GM20000 (cell line): ENCODE results near the gene EMX1.

Experiments used
- DNase-seq: peaks from one replicate; pipeline ENCODE4 v3.0.0; 2012; ENCODE audit warnings: low spot score
- TF ChIP-seq, protein P1 (sequence below): IDR thresholded peaks from 2 replicates; pipeline ENCODE4 v1.5.1; 2012; ENCODE audit warnings: mild to moderate bottlenecking, control low read depth; ENCODE audit errors: extremely low read depth, missing control alignments

Gene EMX1

DNA sequence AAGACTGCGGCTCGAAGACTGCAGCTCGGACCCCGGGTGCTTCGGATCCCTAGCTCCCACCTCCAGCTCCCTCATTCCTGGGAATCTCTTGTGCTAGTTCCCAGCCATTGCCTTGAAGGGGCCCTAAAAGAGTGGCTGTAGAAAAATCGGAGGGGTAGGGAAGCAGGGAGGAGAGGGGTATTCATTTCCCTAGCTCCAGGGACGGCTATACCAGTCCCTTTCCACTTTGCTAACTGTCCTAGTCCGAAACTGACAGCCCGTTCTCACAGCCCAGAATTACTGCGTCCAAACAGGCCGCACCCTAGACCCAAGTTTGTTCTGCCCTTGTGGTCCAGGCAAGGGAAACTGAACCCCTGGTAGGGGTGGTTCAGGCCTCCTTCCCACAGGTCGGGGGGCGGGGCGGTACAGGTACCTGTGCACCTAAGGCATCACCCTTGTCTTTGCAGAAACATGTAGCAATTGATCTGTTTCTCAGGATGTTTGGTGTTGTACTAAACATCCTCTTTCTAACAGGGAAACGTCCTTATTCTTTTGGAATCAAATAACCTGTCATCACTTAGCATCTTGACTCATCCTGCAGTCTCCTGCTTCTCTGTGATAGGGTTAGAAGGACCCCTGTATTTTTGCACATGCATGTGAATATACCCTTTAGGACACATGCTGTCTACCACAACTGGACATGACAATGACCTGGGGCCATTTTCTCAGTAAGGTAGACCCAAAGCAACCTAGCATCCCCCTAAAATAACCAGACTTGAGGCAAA lies 4.0 kb downstream of the EMX1 start:
- DNase-seq, result no peak
- TF ChIP-seq, protein P1, sequence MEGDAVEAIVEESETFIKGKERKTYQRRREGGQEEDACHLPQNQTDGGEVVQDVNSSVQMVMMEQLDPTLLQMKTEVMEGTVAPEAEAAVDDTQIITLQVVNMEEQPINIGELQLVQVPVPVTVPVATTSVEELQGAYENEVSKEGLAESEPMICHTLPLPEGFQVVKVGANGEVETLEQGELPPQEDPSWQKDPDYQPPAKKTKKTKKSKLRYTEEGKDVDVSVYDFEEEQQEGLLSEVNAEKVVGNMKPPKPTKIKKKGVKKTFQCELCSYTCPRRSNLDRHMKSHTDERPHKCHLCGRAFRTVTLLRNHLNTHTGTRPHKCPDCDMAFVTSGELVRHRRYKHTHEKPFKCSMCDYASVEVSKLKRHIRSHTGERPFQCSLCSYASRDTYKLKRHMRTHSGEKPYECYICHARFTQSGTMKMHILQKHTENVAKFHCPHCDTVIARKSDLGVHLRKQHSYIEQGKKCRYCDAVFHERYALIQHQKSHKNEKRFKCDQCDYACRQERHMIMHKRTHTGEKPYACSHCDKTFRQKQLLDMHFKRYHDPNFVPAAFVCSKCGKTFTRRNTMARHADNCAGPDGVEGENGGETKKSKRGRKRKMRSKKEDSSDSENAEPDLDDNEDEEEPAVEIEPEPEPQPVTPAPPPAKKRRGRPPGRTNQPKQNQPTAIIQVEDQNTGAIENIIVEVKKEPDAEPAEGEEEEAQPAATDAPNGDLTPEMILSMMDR, result no peak

DNA sequence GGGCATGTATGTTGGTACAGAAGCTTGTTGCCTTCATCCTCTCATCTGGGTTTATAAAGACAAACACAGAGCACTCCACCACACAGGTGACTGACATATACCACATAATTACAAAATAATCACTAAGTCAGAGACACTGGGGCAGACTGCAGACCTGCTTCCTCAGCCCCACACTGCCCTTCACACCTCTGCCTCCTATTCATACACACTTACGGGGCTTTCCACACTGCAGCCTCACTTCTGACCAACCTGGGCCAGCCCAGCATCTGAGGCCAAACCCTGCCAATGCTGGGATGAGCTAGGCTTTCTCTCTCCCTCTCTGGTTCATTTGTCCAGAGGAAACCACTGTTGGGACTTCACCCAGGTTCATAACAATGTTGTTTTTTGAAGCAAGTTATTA lies 4.5 kb downstream of the EMX1 start:
- TF ChIP-seq, protein P1, result no peak
- no peak for DNase-seq

DNA sequence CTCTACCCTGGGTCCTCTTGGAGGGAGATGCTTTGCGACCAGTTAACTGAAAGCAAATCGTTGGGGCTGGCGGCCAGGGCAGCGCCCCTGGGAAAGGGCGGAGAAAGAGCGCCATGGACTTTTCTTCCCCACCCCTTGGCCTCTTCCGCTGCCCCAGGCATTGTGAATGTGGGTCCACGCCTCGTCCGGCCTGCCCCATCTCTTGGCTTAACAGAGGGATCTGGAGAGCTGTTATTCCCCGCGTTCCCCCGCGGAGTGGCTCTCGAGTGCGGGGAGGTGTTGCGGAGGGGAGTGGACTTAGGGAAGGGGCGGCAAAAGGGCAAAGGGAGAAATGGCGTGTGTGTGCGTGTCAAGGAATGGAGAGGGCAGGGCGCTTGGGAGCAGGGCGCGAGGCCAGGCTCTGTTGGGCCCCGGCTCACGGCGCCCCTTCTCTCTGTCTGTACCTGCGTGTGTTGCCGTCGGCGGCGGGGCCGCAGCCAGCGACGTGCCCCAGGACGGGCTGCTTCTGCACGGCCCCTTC lies 6.6 kb downstream of the EMX1 start:
- TF ChIP-seq, protein P1, result no peak
- DNase-seq, result no peak

DNA sequence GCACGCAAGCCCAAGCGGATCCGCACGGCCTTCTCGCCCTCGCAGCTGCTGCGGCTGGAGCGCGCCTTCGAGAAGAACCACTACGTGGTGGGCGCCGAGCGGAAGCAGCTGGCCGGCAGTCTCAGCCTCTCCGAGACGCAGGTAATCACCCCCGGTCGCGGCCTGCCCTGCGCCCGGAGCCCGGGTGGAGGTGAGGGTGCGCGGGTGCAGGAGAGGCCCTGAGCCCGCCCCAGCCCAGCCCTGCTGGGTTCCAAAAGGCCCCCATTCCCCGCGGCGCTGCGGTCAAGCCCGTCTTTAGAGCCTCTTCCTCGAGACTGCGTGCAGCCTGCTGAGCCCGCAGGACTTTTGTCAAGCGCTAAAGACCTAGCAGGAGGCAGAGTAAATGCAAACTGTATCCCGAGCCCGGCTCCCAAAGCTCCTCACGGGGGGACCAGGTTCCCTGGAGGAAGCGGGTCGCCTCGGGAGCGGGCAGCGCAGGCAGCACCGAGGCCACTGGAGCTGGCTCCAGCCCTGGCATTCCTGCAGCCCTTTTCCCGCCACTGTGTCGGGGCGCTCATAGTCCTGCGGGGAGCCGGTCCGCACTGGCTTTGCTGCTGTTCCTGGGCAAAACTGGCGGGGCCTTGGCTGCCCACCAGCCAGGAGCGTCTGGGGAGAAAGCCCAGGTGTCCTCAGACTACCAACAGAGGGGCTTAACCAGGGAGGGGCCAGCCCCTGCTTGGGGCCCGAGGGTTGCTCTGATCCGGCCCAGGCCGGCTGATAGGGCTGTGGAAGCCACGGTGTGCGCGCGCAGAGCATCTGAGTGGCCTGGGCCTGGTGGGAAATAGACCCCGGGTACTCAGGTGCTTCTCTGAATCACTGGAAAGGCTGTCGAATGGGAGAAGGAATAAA lies 7.3 kb downstream of the EMX1 start:
- DNase-seq, result peak; percentile 65
- TF ChIP-seq, protein P1, result no peak

DNA sequence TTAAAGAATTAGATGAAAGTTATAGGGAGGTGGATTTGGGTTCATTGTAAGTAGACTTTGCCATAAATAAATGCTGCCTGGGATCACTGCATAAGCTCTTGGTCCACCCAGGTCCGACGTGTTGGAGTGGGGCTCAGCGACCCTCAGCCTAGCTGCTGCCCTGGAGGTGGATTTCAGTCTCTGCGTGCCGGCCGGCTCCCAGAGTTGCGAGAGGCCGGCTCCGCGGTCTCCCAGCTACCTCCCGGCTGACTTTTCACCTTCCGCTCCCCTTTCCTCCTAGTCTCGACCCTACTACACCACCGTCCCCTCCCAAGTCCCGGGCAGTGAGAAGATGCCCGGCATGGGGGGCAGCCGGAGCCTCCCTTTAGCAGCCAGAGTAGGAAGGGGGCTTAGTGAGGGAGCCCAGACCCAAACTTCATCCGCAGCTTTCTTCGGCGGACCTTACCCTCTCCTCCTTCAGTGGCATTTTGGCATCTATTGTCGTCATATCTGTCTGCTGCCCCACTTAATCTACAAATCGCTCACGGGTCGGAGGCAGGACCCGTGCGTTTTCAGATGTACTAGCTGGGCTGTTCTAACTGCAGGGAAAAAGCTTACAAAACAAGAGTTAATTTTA lies 8.1 kb downstream of the EMX1 start:
- DNase-seq, result no peak
- TF ChIP-seq, protein P1, result no peak

DNA sequence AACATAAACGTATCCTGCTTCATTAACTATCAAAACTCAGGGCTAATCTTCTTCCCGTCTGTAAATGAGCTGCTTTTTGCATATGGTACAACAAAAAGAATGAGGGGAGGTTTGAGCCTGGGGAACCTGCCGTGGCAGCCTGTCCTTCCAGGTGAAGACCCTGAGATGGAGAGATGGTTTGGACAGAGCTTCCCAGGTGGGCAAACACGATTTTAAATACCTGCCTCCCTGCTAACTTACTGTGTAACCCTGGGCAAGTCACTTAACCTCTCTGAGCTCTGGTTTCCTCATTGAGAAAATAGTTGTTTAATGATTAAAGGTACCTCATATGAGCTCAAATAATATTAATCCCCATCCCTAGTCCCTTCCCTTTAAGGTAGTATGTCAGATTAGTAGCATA lies 9.0 kb downstream of the EMX1 start:
- TF ChIP-seq, protein P1, result no peak
- DNase-seq, result no peak
